Astrocyte of the spinal cord (primary cell): ENCODE measurements around the gene NAMPT.
A peak's percentile ranks its signal among the peaks of the same experiment; 100 is the strongest.

Source experiments
- DNase-seq: peaks from one replicate; pipeline ENCODE4 v3.0.0; 2011; ENCODE audit warnings: low read depth, low spot score
- H3K4me3 ChIP-seq: 2 replicates; pipeline ENCODE4 v1.5.1; 2011; ENCODE audit warnings: low read depth, mild to moderate bottlenecking, low read length, moderate library complexity
- in situ Hi-C: cut with HindIII; loops from 2 replicates; pipeline ENCODE4 v1.10.0; 2017; ENCODE audit warnings: low sequenced_read_pairs
- TF ChIP-seq, protein P1 (sequence below): IDR thresholded peaks from 2 replicates; pipeline ENCODE4 v1.5.1; 2012; ENCODE audit warnings: low read depth, mild to moderate bottlenecking, low read length, inconsistent platforms

The NAMPT gene

DNA sequence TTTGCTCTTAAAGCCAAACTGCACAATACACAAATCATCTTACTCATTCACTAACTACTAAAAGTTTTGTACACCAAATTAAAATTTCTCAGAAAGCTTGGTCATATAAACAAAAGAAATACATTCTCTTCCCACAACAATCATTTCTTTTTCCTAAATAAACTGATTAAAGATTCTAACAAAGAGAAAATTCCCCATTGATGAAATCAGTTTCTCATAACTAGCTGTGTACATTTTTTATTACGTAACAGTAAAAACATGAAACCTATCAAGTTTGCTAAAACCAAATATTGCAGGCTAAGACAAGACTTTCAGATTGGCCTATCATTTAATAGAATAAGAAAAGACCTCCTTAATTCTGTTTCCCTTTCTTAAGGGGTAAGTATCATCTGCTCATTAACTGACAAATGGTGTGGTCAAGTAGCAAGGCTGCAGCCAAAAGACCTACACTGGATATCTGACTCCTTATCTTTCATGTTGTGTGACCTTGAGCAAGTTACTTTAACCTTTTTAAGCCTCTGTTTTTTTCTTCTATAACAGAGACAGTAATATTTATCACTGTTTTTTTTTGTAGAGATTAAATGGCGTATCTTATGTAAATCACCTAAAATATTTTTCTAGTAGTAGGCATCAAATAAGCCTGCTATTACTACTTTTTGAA, 22.4 kb downstream of the NAMPT start:
- no peak overlapping the region for H3K4me3 ChIP-seq
- in situ Hi-C loops, result no loop called here
- DNase-seq, result no peak
- TF ChIP-seq, protein P1, sequence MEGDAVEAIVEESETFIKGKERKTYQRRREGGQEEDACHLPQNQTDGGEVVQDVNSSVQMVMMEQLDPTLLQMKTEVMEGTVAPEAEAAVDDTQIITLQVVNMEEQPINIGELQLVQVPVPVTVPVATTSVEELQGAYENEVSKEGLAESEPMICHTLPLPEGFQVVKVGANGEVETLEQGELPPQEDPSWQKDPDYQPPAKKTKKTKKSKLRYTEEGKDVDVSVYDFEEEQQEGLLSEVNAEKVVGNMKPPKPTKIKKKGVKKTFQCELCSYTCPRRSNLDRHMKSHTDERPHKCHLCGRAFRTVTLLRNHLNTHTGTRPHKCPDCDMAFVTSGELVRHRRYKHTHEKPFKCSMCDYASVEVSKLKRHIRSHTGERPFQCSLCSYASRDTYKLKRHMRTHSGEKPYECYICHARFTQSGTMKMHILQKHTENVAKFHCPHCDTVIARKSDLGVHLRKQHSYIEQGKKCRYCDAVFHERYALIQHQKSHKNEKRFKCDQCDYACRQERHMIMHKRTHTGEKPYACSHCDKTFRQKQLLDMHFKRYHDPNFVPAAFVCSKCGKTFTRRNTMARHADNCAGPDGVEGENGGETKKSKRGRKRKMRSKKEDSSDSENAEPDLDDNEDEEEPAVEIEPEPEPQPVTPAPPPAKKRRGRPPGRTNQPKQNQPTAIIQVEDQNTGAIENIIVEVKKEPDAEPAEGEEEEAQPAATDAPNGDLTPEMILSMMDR, result no peak

DNA sequence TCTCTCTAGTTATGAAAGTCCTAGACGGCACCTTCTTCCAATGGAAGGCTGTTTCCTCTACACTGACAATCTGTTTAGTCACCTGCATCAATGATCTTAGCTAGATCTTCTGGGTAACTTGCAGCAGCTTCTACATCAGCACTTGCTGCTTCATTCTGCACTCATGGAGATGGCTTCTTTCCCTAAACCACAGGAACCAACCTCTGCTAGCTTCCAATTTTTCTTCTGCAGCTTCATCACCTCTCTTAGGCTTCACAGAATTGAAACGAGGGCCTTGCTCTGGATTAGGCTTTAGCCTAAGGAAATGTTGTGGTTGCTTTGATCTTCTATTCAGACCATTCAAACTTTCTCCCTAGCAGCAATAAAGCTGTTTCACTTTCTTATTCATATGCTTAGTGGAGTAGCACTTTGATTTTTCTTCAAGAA, 24.6 kb downstream of the NAMPT start:
- no peak overlapping the region for H3K4me3 ChIP-seq
- TF ChIP-seq, protein P1, result no peak
- in situ Hi-C loops, result no loop called here
- peak; percentile 74 for DNase-seq

DNA sequence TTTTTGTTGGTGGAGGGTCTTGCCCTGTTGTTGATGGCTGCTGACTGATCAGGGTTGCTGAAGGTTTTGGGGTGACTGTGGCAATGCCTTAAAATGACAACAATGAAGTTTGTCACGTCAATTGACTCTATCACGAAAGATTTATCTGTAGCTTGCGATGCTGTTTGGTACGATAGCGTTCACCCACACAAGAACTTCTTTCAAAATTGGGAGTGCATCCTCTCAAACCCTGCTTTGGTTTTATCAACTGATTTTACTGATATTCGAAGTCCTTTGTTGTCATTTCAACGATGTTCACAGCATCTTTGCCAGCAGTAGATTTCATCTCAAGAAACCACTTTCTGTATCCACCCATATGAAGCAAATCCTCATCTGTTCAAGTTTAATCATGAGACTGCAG, 26.0 kb downstream of the NAMPT start:
- DNase-seq, result no peak
- TF ChIP-seq, protein P1, result no peak
- no peak overlapping the region for H3K4me3 ChIP-seq
- in situ Hi-C loops, result no loop called here

DNA sequence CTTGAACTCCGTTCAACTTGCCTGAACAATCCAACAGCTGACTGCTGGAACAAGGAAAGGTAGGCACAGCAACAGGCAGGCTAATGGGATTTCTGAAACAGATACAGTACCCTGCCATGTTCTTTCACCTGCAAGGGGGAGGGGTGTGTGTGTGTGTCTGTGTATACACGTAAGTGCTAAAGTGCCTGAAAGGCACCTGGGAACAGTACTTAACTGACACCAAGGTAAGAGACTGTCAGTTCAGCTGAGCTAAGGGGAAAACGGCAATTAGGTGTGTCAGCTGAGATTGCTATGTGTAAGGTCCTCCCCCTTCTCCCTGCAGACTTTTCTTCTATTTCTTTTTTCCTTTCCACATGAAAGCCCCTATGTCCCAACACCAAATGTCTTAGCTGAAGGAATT, 27.0 kb downstream of the NAMPT start:
- in situ Hi-C loops, result no loop called here
- TF ChIP-seq, protein P1, result no peak
- H3K4me3 ChIP-seq, result no peak overlapping the region
- DNase-seq, result no peak

DNA sequence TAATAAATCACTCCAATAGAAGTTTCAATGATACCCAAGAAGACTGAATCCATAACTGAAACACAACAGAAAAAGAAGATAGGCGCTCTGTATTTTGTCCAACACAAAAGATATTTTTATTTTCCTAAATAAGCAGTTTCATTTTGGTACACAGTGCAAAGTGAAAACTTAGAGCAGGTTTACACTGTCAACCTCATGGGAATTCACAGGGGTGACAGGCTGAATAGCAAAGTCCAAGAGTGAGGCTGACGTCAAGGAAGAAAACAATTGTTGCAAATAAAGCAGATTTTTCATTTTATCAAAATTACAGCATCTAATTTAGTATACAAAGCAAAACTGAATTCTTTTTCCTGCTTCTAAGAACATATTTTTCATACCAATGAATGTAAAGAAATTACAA, 28.6 kb downstream of the NAMPT start:
- no peak overlapping the region for H3K4me3 ChIP-seq
- TF ChIP-seq, protein P1, result no peak
- no peak for DNase-seq
- in situ Hi-C loops, result no loop called here

DNA sequence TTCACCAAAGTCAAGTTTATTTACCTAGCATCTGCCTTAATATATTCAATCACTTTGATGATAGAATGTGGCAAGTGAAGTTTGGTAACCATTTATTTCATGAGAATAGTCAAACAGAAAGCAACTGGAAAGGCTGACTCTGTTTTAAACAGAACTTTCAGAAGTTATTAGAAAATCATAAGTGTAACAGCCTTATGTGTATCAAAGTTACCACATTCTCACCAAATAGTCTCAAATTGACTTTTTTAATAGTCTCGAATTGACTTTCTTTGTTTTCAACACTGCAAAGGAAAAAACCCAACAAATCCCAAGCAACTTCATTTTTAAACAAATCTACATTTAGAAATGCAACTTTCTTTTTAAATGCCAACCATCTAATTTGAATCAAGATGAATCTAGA, 29.5 kb downstream of the NAMPT start:
- DNase-seq, result no peak
- no peak overlapping the region for H3K4me3 ChIP-seq
- TF ChIP-seq, protein P1, result no peak
- in situ Hi-C loops, result no loop called here
